Measurements from ENCODE around the gene RPTOR.

GRCh38 chr17:80775863-80776262, 231.2 kb downstream of the RPTOR start:
- TF ChIP-seq REST (IDR thresholded peaks at IDR 0.05; ENCODE audit: low read depth, low read length), result peak; percentile 78
- no peak for TF ChIP-seq NRF1 (IDR thresholded peaks at IDR 0.05; ENCODE audit: low read depth, low read length)
- no peak for TF ChIP-seq USF2 (IDR thresholded peaks at IDR 0.05; ENCODE audit: borderline replicate concordance, low read depth, low read length)
- no peak for TF ChIP-seq TAF1 (IDR thresholded peaks at IDR 0.05; ENCODE audit: borderline replicate concordance, low read depth, low read length)
- no peak for TF ChIP-seq MAX (IDR thresholded peaks at IDR 0.05; ENCODE audit: low read depth)
- TF ChIP-seq CTCF (IDR thresholded peaks at IDR 0.05), result no peak
- no peak for TF ChIP-seq ZBTB33 (IDR thresholded peaks at IDR 0.05; ENCODE audit: borderline replicate concordance, low read depth)
- TF ChIP-seq PBX3 (IDR thresholded peaks at IDR 0.05), result no peak
- TF ChIP-seq FOXJ3 (CRISPR knock-in tag; IDR thresholded peaks at IDR 0.05), result no peak
